Measurements from ENCODE around the gene UBE2E2.

The UBE2E2 gene

DNA sequence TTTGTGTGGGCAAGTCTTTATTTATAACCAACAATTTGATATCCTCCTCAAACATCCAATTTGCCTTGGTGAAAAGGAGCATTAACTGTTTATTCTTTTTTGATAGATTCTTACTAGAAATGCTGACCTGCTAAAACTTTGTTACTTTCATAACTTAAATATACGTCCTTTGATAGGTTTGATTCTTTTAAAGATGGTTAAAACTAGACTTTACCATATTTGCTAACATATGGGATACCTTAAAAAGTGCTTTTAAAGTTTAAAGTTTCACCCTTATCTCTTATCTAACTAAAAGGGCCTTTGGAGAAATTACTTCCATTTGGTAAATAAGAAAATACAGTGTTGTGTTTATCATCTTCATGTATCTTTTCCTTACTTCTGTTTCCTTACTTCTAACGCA is 336.1 kb downstream of the UBE2E2 start:
- no peak for ATAC-seq
- TF ChIP-seq ZFP30 (CRISPR knock-in tag; IDR thresholded peaks at IDR 0.05): no peak
- TF ChIP-seq ESRRG (CRISPR knock-in tag; IDR thresholded peaks at IDR 0.05): no peak
- TF ChIP-seq, protein P1, sequence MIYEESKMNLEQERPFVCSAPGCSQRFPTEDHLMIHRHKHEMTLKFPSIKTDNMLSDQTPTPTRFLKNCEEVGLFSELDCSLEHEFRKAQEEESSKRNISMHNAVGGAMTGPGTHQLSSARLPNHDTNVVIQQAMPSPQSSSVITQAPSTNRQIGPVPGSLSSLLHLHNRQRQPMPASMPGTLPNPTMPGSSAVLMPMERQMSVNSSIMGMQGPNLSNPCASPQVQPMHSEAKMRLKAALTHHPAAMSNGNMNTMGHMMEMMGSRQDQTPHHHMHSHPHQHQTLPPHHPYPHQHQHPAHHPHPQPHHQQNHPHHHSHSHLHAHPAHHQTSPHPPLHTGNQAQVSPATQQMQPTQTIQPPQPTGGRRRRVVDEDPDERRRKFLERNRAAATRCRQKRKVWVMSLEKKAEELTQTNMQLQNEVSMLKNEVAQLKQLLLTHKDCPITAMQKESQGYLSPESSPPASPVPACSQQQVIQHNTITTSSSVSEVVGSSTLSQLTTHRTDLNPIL (CRISPR knock-in tag; IDR thresholded peaks at IDR 0.05; ENCODE audit: low read depth): no peak
- TF ChIP-seq TCF4 (CRISPR knock-in tag; IDR thresholded peaks at IDR 0.05; ENCODE audit: borderline replicate concordance): no peak
- TF ChIP-seq, protein P2, sequence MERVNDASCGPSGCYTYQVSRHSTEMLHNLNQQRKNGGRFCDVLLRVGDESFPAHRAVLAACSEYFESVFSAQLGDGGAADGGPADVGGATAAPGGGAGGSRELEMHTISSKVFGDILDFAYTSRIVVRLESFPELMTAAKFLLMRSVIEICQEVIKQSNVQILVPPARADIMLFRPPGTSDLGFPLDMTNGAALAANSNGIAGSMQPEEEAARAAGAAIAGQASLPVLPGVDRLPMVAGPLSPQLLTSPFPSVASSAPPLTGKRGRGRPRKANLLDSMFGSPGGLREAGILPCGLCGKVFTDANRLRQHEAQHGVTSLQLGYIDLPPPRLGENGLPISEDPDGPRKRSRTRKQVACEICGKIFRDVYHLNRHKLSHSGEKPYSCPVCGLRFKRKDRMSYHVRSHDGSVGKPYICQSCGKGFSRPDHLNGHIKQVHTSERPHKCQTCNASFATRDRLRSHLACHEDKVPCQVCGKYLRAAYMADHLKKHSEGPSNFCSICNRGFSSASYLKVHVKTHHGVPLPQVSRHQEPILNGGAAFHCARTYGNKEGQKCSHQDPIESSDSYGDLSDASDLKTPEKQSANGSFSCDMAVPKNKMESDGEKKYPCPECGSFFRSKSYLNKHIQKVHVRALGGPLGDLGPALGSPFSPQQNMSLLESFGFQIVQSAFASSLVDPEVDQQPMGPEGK (CRISPR knock-in tag; IDR thresholded peaks at IDR 0.05; ENCODE audit: borderline replicate concordance): no peak
- no peak for TF ChIP-seq ZNF565 (CRISPR knock-in tag; conservative IDR thresholded peaks at IDR 0.05; ENCODE audit: low read depth)
- no peak for TF ChIP-seq ZNF70 (CRISPR knock-in tag; IDR thresholded peaks at IDR 0.05)
- TF ChIP-seq, protein P3, sequence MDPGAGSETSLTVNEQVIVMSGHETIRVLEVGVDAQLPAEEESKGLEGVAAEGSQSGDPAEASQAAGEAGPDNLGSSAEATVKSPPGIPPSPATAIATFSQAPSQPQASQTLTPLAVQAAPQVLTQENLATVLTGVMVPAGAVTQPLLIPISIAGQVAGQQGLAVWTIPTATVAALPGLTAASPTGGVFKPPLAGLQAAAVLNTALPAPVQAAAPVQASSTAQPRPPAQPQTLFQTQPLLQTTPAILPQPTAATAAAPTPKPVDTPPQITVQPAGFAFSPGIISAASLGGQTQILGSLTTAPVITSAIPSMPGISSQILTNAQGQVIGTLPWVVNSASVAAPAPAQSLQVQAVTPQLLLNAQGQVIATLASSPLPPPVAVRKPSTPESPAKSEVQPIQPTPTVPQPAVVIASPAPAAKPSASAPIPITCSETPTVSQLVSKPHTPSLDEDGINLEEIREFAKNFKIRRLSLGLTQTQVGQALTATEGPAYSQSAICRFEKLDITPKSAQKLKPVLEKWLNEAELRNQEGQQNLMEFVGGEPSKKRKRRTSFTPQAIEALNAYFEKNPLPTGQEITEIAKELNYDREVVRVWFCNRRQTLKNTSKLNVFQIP (CRISPR knock-in tag; IDR thresholded peaks at IDR 0.05; ENCODE audit: borderline replicate concordance, low read depth): no peak
- TF ChIP-seq PPARA (CRISPR knock-in tag; IDR thresholded peaks at IDR 0.05; ENCODE audit: borderline replicate concordance): no peak
- no peak for TF ChIP-seq ARNTL (CRISPR knock-in tag; IDR thresholded peaks at IDR 0.05; ENCODE audit: borderline replicate concordance, low read depth)

DNA sequence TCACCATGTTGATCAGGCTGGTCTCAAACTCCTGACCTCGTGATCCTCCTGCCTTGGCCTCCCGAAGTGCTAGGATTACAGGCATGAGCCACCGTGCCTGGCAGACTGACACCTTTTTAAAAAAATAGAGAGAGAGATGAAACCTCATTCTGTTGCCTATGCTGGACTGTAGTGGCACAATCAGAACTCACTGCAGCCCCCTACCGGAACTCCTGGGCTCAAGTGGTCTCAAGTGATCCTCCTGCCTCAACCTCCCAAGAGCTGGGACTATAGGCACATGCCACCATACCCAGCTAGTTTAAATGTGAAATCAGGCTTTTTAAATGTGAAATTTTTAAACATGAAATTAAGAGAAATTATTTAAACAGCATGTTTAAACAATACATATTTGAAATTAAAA is 337.5 kb downstream of the UBE2E2 start:
- TF ChIP-seq CSDC2 (CRISPR knock-in tag; IDR thresholded peaks at IDR 0.05) (no peak), OSR1 (CRISPR knock-in tag; IDR thresholded peaks at IDR 0.05) (no peak), ZFP3 (CRISPR knock-in tag; IDR thresholded peaks at IDR 0.05) (no peak), PPARA (CRISPR knock-in tag; IDR thresholded peaks at IDR 0.05; ENCODE audit: borderline replicate concordance) (no peak), GLIS3 (CRISPR knock-in tag; IDR thresholded peaks at IDR 0.05) (no peak), SNAI2 (CRISPR knock-in tag; IDR thresholded peaks at IDR 0.05) (no peak), RARB (CRISPR knock-in tag; IDR thresholded peaks at IDR 0.05) (no peak), BACH2 (CRISPR knock-in tag; IDR thresholded peaks at IDR 0.05; ENCODE audit: borderline replicate concordance) (no peak), ZC3H10 (CRISPR knock-in tag; IDR thresholded peaks at IDR 0.05) (no peak), ARNTL (CRISPR knock-in tag; IDR thresholded peaks at IDR 0.05; ENCODE audit: borderline replicate concordance, low read depth) (no peak), ZNF8 (CRISPR knock-in tag; IDR thresholded peaks at IDR 0.05) (no peak), ISL1 (CRISPR knock-in tag; IDR thresholded peaks at IDR 0.05) (no peak), TOX (CRISPR knock-in tag; IDR thresholded peaks at IDR 0.05; ENCODE audit: borderline replicate concordance) (no peak), ESRRG (CRISPR knock-in tag; IDR thresholded peaks at IDR 0.05) (no peak)
- TF ChIP-seq, protein P2 (CRISPR knock-in tag; IDR thresholded peaks at IDR 0.05; ENCODE audit: borderline replicate concordance): no peak
- TF ChIP-seq, protein P3 (CRISPR knock-in tag; IDR thresholded peaks at IDR 0.05; ENCODE audit: borderline replicate concordance, low read depth): no peak
- TF ChIP-seq, protein P4, sequence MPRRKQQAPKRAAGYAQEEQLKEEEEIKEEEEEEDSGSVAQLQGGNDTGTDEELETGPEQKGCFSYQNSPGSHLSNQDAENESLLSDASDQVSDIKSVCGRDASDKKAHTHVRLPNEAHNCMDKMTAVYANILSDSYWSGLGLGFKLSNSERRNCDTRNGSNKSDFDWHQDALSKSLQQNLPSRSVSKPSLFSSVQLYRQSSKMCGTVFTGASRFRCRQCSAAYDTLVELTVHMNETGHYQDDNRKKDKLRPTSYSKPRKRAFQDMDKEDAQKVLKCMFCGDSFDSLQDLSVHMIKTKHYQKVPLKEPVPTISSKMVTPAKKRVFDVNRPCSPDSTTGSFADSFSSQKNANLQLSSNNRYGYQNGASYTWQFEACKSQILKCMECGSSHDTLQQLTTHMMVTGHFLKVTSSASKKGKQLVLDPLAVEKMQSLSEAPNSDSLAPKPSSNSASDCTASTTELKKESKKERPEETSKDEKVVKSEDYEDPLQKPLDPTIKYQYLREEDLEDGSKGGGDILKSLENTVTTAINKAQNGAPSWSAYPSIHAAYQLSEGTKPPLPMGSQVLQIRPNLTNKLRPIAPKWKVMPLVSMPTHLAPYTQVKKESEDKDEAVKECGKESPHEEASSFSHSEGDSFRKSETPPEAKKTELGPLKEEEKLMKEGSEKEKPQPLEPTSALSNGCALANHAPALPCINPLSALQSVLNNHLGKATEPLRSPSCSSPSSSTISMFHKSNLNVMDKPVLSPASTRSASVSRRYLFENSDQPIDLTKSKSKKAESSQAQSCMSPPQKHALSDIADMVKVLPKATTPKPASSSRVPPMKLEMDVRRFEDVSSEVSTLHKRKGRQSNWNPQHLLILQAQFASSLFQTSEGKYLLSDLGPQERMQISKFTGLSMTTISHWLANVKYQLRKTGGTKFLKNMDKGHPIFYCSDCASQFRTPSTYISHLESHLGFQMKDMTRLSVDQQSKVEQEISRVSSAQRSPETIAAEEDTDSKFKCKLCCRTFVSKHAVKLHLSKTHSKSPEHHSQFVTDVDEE (CRISPR knock-in tag; IDR thresholded peaks at IDR 0.05): no peak
- TF ChIP-seq, protein P1 (CRISPR knock-in tag; IDR thresholded peaks at IDR 0.05; ENCODE audit: low read depth): no peak
- ATAC-seq: no peak
